Kidney tubule cell (primary cell): ENCODE measurements around the gene C7orf25.

Experiments used
- DNase-seq: peaks from one replicate; pipeline ENCODE4 v3.0.0-alpha.2; 2018; ENCODE audit warnings: low spot score

The C7orf25 gene

DNA sequence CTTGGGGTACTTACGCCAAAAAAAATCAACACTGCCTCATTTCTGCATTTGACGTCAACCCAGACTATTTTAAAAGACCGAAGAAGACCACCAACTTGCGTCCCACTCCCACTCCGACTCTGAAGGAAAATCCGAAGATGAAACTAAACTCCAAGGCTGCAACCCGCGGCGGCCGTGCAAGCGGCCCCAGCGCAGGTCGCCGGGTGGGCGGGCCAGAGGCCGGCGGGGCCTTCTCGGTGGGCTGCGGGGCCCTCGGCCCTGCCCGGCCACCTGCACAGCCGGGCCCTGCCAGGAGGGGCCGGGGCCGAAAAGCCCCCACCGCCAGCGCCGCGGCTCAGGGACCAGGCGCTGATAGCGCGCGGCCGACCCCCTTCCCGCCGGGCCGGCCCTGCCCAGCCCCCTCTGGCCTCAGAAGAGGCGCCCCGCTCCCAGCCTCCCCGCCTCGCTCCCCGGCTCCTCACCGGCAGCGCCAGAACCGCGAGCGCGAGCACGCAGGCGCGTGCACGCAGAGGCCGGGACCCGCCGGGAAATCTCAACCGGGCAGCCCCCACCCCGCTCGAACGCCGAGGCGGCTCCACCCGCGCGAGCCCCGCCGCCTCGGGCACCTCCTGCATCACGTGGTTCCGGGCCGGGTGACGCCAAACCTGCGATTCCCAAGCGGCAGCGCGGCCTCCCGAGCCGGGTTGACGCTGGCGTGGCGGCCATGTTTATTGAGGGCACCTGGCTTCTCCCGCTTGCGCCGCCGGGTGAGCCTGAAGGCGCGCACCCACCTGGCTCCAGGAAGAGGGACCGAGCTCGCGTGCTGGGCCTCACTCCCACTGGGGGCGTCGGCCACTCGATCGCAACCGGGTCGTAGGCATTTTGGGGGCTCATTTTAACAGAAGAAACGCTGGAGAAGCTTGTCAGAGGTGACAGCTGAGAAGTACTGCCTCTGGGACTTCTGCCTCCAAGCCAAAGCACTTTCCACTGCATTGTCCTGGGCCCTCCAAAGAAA is at the start of gene C7orf25:
Gene C7orf25 (minus strand): TSS at position 617 of the 994 bp plus-strand sequence. CDS start 1,170 bp downstream, outside the sequence.
- peak; percentile 95 for DNase-seq

- DNase-seq, result no peak
Observed at GRCh38 chr7:42961170-42961569, 49.3 kb upstream of the C7orf25 start.

GRCh38 chr7:42960762-42961161 is 48.9 kb upstream of the C7orf25 start:
- DNase-seq, result no peak

DNA sequence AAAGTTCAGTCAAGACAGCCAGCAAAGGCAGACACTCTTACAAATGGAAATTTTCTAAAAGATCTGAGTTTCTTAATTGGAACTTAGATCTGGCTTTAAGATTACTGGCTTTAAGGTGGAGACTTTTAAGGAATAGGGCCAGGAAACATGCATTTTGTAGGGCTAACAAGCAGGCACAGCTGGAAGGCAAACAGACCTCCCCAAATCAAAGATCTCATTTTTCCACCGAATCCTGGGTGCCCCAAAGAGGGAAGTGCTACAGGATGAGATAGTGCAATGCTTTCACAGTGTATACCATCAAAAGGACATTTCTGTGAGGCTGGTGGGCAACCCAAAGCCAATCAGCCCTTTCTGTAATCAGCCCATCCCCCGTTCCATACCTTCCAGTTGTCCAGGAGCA is 47.7 kb upstream of the C7orf25 start:
- DNase-seq, result no peak

- DNase-seq, result no peak
Observed at GRCh38 chr7:42956062-42956461, 44.2 kb upstream of the C7orf25 start.

DNA sequence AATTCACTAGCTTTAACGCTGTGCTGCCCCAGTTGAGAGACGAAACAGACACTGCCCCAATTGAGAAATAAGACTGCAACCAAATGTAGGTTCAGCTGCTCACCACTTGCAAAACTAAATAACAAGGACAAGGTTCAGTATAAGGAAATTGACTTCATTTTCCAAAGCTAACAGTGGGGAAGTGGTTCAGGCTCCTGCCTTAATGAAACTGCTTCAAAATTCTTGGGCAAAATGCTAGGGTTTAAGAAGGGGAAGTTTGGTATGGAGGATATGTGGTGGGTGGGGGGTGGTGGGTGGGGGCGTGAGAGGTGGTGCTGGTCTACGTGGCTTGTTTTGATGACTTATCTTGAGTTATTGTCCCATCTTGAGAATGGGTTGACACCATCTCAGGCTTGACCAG is 42.1 kb upstream of the C7orf25 start:
- no peak for DNase-seq

DNA sequence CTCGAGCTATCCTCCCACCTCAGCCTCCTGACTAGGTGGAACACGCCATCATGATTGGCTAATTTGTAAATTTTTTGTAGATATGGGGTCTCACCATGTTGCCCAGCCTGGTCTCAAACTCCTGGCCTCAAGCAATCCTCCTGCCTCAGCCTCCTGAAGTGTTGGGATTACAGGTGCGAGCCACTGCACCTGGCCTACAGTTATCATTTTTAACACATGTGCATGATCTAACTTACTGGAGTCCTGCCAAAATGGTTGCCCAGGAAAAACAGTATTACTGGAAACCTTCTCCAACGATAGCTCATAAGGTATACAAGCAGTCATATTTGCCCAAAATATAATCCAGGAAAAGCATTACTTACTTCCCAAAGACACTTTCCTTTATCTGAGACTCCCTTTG is 40.5 kb upstream of the C7orf25 start:
- no peak for DNase-seq

- DNase-seq, result no peak
Observed at GRCh38 chr7:42950417-42950816, 38.5 kb upstream of the C7orf25 start.

- no peak for DNase-seq
Observed at GRCh38 chr7:42947521-42947920, 35.7 kb upstream of the C7orf25 start.

DNA sequence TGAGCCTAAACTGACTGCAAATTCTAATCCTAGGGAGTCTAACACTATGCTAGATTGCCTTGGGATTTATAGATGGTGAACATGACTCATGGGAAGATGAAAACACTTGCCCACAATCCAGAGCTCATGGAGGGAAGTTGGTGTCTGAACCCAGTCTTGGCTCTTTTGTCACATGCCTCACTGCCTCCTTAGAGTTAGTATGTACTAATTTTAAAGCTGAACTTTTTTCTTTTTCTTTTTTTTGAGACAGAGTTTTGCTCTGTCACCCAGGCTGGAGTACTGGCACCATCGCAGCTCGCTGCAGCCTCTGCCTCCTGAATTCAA is 34.7 kb upstream of the C7orf25 start:
- no peak for DNase-seq

DNA sequence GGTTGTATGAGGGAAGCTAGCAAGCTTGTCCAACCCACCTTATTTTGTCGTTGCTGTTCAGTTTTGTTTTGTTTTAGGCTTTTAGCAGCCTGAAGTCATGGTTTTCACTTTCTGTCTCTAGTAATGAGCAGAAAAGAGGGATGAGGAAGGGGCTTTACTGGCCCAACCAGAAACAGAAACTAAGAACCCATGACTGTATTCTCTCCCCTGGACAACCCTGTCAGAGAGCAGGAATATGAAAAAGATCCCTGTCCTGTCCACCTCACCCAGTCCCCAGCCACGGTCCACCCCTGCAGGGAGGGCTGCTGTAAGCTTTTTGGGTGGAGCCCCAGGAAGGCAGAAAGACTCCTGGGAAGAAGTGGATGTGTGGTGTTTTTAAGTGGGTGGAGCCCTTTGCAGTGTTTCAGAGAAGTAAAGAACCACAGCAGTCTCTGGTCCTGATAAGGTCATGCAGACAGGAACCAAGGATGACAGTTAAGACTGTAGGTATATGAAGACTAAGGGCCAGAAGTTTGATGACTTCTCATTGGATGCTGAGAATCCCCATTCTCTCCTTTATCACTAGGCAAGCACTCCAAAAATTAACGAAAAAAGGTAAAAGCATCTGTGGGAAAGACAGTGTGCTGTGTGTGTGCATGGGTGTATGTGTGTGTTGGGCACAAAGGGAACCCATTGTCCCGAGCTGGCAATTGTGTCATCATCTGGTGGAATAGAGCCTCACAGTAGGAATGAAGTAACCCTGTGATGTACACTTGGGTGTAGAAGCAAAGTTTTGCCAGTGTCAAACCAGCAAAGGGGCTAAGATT is 34.2 kb upstream of the C7orf25 start:
- no peak for DNase-seq

GRCh38 chr7:42940985-42941847 is 29.3 kb upstream of the C7orf25 start:
- peak; percentile 76 for DNase-seq

DNA sequence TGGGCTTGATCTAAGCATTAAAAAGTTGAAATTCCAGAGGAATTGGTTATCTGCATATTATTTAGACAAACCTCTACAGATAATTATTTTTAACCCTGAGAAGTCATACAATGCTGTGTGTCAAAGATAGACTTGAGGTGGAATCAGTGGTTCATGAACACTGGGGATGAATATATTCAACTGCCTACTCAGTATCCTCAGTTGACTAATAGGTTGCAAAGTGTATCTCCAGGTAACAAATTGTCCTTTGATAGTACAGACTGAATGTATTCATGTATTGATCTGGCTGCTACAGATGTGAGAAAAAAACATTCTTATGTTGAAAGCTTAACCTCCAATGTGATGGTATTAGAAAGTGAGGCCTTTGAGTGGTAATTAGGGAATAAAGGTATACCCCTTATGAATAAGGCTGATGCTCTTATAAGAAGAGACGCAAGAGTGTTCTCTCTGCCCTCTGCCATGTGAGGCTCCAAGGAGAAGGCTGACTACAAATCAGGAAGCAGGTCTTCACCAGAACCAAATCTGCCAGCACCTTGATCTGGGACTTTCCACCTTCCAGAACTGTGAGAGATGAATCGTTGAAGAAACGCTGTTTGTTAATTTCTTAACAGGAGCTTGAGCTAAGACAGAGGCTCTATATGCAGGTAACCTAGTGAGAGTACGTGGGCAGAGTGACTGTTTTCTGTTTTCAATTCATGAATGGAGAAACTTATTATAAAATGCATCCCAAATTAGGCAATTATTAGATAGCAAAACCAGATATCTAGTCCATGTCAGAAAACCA is 27.8 kb upstream of the C7orf25 start:
- DNase-seq, result no peak

GRCh38 chr7:42935861-42936260 is 24.0 kb upstream of the C7orf25 start:
- DNase-seq, result no peak

DNA sequence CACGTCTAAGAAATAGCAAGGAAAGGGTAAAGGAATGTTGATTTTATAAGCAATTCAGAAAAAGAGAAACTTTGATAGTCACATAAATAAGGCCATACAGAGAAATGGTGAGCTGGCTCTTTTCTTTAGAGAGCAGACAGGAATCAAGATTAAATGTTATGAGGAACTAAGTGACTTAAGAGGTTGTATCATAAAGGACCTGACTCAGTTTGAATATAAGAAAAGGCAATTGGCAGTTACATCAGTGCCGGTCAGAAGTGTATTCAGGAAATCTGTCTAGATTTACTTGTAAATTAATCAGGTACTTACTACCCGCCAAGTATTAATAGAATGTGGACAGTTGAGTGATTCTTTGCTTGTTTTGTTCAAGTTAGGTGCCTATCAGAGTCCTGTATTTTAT is 22.4 kb upstream of the C7orf25 start:
- DNase-seq, result no peak

GRCh38 chr7:42932811-42933591 is 21.1 kb upstream of the C7orf25 start:
- peak; percentile 35 for DNase-seq

DNA sequence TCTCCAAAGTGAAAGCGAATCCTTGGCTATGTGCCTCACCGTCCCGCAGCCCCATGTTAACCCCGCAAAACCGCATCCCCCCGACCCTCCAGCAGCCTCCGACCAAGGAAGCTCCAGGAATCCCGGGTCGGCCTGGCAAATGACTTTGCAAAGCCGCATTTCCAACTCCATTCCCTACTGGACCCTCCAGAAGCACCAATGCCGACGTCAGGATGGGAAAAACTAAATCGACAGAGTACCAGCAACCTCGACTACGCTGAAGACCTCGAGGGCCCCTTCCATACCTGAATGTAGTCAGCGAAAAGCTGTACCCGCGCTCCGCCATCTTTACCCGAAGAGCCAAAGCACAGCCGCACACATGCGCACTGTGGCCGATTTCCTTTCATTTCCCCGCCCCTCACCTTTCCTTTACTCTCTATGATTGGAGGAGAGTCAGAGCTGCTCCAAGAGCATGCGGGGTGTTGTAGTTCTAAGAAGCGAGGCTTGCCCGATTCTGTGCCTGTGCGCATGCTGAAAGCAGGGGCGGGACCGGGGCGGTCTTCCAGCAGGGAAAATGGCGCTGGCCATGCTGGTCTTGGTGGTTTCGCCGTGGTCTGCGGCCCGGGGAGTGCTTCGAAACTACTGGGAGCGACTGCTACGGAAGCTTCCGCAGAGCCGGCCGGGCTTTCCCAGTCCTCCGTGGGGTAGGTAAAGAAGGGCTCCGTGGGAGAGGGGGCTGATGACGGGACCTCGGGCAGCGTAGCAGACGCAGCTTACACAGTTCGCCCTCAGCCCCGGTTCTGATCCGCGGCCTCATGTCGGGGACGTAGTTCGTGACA is 20.2 kb upstream of the C7orf25 start, which contains the start of the genes MRPL32 and PSMA2:
Gene MRPL32 (plus strand): TSS at position 543 of the 818 bp plus-strand sequence. CDS start 11 bp downstream, at position 554.
Gene PSMA2 (minus strand): TSS at position 341 of the 818 bp plus-strand sequence. CDS start 16 bp downstream, at position 325.
- DNase-seq, result peak; percentile 98

DNA sequence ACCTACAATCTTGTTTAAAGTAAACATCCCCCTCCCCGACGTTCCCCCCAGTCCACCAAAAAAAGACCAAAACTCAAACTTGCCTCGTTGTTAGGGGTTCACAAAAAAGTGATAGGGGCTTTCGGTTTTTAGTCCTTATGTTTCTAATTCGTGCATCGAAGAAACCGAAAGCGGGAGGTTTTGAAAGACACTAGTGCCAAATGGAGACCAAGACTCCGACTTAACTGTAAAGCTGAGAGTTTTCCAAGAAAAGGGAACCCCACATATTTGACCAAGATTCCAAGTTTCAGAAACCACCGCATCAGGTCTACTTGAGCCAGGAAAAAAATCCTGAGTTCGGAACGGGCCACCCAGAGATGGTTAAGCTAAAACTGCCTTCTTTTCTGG is 19.6 kb upstream of the C7orf25 start:
- no peak for DNase-seq

DNA sequence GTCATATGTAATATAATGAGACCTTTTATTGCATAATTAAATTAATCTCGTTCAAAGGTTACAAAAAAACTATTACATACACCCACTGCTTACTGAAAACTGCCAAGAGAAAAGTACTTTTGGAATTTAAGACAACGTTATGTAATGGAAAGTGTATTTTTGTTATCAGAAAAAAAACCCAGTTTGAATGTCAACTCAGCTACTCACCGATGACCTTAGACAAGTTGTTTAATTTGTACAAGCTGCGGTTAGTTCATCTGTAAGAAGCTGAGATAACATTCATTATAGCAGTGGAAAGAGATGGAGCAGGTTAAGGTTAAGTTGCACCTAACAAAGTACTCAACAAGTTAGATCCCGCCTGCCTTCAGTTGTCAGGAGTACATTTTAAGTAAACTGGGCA is 19.0 kb upstream of the C7orf25 start:
- DNase-seq, result no peak
